ENCODE results near the gene PSMD6. TPM values are rescaled to one million over a fixed set of nuclear protein-coding genes. Genes with fewer than 3 reads are reported as not detected.

PSMD6 gene
- polyA plus RNA-seq, 1 donor from 2014 or later, result 150 TPM

- Histone ChIP-seq H2AFZ (ENCODE audit: low read depth, low read length) (peak overlapping the region; percentile 10), H3K4me3 (ENCODE audit: low read length) (peak overlapping the region; percentile 12), H3K4me2 (ENCODE audit: low read length) (peak overlapping the region; percentile 41), H3K9me3 (ENCODE audit: low read length) (no peaks in the 10 kb centered on the region), H3F3A (ENCODE audit: insufficient read depth, low read length, poor library complexity, severe bottlenecking) (peaks cover 7% of the 10 kb centered on the region), H3K27me3 (ENCODE audit: insufficient read depth, low read depth, low read length) (no peaks in the 10 kb centered on the region), H3K27ac (ENCODE audit: low read length) (peak overlapping the region; percentile 69), H4K20me1 (ENCODE audit: insufficient read depth) (no peaks in the 10 kb centered on the region), H3K9me2 (ENCODE audit: insufficient read depth, low read length) (no peaks in the 10 kb centered on the region), H3K9ac (ENCODE audit: low read length) (peak overlapping the region; percentile 7), H3K79me2 (replicated peaks; ENCODE audit: insufficient read depth, low read length) (peaks cover 5% of the 10 kb centered on the region), H3K36me3 (ENCODE audit: insufficient read depth, low read length) (no peaks in the 10 kb centered on the region)
- TF ChIP-seq CTCF (IDR thresholded peaks at IDR 0.05; ENCODE audit: poor library complexity, severe bottlenecking), result no peak
- no peak for TF ChIP-seq TAF1 (IDR thresholded peaks at IDR 0.05; ENCODE audit: low read depth)
- no peak for TF ChIP-seq POLR2AphosphoS5 (IDR thresholded peaks at IDR 0.05)
- no peak for TF ChIP-seq RAD21 (conservative IDR thresholded peaks at IDR 0.05)
- no peak for TF ChIP-seq EZH2 (IDR thresholded peaks at IDR 0.05; ENCODE audit: borderline replicate concordance, insufficient read depth, low read length, poor library complexity, severe bottlenecking)
- no peak for TF ChIP-seq EP300 (conservative IDR thresholded peaks at IDR 0.05; ENCODE audit: poor library complexity, severe bottlenecking)
- TF ChIP-seq MXI1 (conservative IDR thresholded peaks at IDR 0.05; ENCODE audit: poor library complexity, severe bottlenecking), result no peak
- TF ChIP-seq REST (IDR thresholded peaks at IDR 0.05; ENCODE audit: borderline replicate concordance), result no peak
- no peak for TF ChIP-seq SMC3 (conservative IDR thresholded peaks at IDR 0.05; ENCODE audit: poor library complexity)
Measured at GRCh38 chr3:64027658-64028057, 4.4 kb upstream of the PSMD6 start.

- Histone ChIP-seq H3K4me3 (ENCODE audit: low read length) (no peak overlapping the region), H3F3A (ENCODE audit: insufficient read depth, low read length, poor library complexity, severe bottlenecking) (peaks cover 7% of the 10 kb centered on the region), H3K9me2 (ENCODE audit: insufficient read depth, low read length) (no peaks in the 10 kb centered on the region), H3K79me2 (replicated peaks; ENCODE audit: insufficient read depth, low read length) (peaks cover 18% of the 10 kb centered on the region), H3K27me3 (ENCODE audit: insufficient read depth, low read depth, low read length) (no peaks in the 10 kb centered on the region), H4K20me1 (ENCODE audit: insufficient read depth) (no peaks in the 10 kb centered on the region), H2AFZ (ENCODE audit: low read depth, low read length) (no peak overlapping the region), H3K9ac (ENCODE audit: low read length) (no peak overlapping the region), H3K36me3 (ENCODE audit: insufficient read depth, low read length) (no peaks in the 10 kb centered on the region), H3K27ac (ENCODE audit: low read length) (peak overlapping the region; percentile 69), H3K4me2 (ENCODE audit: low read length) (peak overlapping the region; percentile 27), H3K9me3 (ENCODE audit: low read length) (no peaks in the 10 kb centered on the region)
- TF ChIP-seq POLR2AphosphoS5 (IDR thresholded peaks at IDR 0.05) (no peak), MXI1 (conservative IDR thresholded peaks at IDR 0.05; ENCODE audit: poor library complexity, severe bottlenecking) (no peak), RAD21 (conservative IDR thresholded peaks at IDR 0.05) (no peak), EZH2 (IDR thresholded peaks at IDR 0.05; ENCODE audit: borderline replicate concordance, insufficient read depth, low read length, poor library complexity, severe bottlenecking) (no peak), CTCF (IDR thresholded peaks at IDR 0.05; ENCODE audit: poor library complexity, severe bottlenecking) (no peak), SMC3 (conservative IDR thresholded peaks at IDR 0.05; ENCODE audit: poor library complexity) (no peak), EP300 (conservative IDR thresholded peaks at IDR 0.05; ENCODE audit: poor library complexity, severe bottlenecking) (no peak)
Measured at GRCh38 chr3:64026346-64026745, 3.1 kb upstream of the PSMD6 start.

Measured in neural cell (in vitro differentiated cells).